IPS DF 4.7 (cell line): ENCODE measurements around the gene ABCD1.

Experiments
- DNase-seq: peaks from one replicate; pipeline ENCODE4 v3.0.0-alpha.2; 2013; ENCODE audit warnings: low spot score; ENCODE audit errors: extremely low read depth

Gene ABCD1

DNA sequence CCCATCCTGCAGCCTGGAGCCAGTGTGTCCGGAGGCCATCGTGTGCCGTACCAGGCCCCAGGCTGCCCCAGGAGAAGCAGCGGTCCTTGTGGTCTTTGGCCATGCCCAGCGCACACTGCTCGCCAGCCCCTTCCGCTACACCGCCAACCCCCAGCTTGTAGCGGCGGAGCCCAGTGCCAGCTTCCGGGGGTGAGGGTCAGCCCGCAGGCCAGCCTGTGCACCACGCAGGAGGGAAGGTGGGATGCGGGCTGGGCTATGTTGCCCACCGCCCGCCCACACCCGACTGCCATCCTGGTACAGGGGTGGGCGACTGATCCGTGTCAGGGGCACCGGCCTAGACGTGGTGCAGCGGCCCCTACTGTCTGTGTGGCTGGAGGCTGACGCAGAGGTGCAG, 48.6 kb downstream of the ABCD1 start:
- DNase-seq = no peak

GRCh38 chrX:153773741-153774575, 49.3 kb downstream of the ABCD1 start:
- no peak for DNase-seq

- DNase-seq = no peak
These were observed 50.1 kb downstream of the ABCD1 start for GRCh38 chrX:153774576-153775292.

- no peak for DNase-seq
These were observed 50.9 kb downstream of the ABCD1 start for GRCh38 chrX:153775293-153776119.

DNA sequence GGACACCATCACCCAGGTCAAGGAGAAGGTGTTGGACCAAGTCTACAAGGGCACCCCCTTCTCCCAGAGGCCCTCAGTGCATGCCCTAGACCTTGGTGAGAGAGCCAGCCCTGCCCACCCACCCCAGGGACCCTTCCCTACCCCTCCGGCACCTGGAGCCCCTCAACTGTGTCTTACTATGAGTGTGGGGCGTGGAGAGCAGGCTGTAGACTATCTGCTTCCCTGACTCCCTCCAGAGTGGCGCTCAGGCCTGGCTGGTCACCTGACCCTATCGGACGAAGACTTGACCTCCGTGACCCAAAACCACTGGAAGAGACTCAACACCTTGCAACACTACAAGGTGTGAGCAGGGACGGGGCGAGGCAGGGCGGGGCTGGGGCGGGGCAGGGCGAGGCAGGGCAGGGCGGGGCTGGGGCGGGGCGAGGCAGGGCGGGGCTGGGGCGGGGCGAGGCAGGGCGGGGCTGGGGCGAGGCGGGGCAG, 51.5 kb downstream of the ABCD1 start:
- no peak for DNase-seq

DNA sequence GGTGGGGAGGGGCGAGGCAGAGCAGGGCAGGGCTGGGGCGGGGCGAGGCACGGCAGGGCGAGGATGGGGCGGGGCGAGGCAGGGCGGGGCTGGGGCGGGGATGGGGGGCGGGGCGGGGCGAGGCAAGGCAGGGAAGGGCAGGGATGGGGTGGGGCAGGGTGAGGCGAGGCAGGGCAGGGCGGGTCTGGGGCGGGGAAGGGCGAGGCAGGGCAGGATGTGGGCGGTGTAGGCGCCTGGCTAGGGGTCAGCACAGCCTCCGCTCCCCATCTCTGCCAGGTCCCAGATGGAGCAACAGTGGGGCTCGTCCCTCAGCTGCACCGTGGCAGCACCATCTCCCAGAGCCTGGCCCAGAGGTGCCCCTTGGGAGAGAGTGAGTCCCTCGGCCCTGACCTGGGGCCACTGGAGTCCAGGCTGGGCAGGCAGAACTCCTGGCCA, 52.0 kb downstream of the ABCD1 start:
- no peak for DNase-seq

- no peak for DNase-seq
These were observed 52.8 kb downstream of the ABCD1 start for GRCh38 chrX:153777261-153778090.

GRCh38 chrX:153778181-153778580, 53.5 kb downstream of the ABCD1 start:
- DNase-seq = no peak

GRCh38 chrX:153778684-153779101, 54.0 kb downstream of the ABCD1 start:
- DNase-seq = no peak

DNA sequence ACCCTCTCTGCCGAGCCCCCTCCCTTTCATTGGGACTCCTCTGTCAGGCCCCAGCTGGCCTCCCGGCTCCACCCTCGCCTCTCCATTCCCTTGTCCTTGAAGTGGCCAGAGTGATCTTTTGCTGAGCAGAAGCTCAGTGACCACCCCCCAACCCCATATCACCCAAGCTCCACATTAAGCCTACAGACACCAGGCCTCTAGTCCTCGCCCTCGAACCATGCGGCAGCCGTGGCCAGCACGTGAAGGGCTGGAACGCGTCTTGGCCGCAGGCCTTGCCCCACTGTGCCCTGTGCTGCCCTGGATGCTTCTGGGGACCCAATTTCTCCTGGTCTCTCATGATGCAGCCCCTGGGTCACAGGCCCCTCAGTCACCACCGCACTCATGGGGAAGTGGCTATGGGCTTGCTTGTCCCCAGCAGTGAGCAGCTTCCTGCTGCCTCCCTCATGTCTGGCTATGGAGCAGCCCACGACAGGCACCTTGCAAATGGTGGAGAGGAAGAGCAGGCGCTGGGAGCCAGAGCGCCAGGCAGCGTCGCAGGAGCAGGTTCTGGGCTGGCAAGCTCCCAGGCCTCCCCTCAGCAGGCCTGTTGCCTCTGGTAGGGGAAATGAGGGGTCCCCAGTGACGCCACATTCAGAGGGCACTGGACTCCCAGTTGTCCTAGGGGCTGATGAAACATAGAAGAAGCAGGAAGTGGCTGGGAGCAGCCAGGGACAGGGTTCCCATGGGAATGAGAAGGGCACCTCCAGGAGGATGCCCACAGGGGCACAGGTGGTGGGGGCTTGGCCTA, 55.4 kb downstream of the ABCD1 start:
- DNase-seq = no peak

DNA sequence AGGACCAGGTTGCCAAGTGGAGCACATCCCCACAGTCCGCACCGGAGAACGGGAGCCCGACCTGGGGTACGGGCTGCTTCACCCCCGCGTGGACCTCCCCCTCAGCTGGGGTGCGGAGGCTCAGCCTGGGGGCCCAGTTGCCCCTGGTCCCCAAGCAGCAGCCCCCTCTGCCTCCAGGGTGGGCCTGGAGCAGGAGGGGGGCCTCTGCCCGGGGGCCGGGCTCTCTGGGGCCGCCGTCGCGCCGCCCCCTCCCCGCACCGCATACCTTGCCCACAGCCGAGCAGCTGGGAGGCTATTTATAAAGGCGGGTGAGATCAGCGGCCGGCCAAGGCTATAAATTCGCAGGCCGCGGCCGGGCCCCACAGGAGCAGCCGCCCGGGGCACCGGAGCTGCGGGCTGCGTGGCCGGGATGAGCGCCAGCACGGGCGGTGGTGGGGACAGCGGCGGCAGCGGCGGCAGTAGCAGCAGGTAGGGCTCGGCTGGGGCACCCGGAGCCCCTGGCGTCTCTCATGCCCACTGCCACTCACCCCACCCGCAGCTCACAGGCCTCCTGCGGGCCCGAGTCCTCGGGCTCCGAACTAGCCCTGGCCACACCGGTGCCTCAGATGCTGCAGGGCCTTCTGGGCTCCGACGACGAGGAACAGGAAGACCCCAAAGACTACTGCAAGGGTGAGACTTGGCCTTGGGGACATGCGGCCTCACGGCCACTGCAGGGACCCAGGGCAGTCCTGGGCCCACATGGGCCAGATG, 56.2 kb downstream of the ABCD1 start, which contains the start of gene SRPK3:
SRPK3 (plus strand) TSS at position 364 of the 750 bp plus-strand sequence; CDS start at position 410, 46 bp downstream.
- DNase-seq = no peak

DNA sequence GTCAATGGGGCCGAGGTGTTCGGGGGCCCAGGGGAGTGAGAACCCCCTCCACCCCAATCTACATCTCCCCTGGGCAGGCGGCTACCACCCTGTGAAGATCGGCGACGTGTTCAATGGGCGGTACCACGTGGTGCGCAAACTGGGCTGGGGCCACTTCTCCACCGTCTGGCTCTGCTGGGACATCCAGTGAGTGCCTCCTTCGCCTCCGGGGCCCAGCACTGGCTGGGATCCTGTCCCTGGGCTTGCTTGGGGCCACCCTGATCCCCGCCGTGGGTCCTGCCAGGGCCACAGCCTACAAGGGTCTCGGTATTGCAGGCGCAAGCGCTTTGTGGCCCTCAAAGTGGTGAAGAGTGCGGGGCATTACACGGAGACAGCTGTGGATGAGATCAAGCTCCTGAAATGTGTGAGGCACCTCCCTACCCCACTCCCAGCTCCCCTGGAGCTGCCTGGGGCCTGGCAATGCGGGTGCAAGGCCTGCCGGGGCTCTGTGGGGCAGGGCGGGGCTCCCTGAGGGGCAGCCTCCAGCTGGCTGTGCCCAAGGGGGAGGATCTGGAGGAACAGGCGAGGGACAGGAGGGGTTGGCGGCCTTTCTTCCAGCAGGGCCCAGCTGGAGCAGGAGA, 56.9 kb downstream of the ABCD1 start:
- DNase-seq = no peak

GRCh38 chrX:153782313-153782712, 57.7 kb downstream of the ABCD1 start:
- DNase-seq = no peak

DNA sequence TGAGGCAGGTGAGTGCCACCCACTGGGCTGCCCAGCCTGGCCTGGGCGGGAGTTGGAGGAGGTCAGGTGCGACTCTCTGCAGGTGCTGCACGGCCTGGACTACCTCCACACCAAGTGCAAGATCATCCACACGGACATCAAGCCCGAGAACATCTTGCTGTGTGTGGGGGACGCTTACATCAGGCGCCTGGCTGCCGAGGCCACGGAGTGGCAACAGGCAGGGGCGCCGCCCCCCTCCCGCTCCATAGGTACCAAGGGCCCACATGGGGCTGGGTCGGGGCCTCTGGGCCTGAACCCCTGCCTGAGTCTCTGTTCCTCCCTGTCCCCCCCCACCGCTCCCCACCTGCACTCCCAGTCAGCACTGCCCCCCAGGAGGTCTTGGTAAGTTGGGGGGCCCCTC, 58.2 kb downstream of the ABCD1 start:
- DNase-seq = no peak

DNA sequence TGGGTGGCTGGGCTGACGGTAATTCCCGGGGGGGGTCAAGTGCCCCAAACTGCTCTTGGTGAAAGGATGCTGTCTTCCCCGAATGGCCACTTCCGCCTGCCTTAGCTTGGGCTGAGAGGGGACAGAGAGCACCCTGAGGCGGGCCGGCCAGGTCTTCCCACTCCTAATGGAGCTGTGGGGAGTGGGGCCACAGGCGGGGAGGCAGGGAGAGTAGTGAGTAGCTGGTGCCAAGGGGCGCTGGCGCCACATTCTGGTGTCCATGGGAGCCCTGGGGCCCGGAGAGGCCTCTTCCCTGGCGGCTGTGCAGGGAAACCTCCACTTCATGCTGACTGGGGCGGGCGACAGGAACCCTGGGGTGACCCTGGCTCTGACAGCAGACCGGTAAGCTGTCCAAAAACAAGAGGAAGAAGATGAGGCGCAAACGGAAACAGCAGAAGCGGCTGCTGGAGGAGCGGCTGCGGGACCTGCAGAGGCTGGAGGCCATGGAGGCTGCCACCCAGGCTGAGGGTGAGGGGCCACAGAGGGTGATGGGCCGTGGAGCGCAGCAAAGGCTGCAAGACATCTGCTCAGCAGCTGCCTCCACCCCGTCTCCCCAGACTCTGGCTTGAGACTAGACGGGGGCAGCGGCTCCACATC, 58.8 kb downstream of the ABCD1 start:
- no peak for DNase-seq

GRCh38 chrX:153784325-153784967, 59.8 kb downstream of the ABCD1 start:
- DNase-seq = no peak

GRCh38 chrX:153786669-153787068, 62.0 kb downstream of the ABCD1 start:
- DNase-seq = no peak

DNA sequence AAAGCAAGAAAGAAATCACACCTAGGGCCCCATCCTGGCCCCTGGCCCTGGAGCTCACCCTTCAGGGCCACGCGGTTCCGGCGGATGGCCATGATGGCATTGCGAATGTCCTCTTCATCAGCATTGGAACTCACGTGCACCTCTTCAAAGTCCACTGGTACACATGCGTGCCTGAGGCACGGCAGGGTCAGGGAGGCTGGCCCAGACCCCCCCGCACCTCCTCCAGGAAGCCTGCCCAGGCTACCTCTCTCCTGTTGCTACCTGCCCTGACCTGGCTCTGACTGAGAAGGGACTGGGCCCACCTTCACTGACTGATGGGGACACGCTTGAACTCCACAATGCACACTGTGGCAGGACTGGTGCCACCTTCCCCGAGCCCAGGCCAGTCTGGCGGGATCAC, 65.0 kb downstream of the ABCD1 start:
- DNase-seq = no peak
